NCI-H1436 (cell line): ENCODE results near the gene FBXW5.

ENCODE experiments used
- DNase-seq: peaks from one replicate; lab custom pipeline; 2025; lab: John Stamatoyannopoulos, UW

The FBXW5 gene

DNA sequence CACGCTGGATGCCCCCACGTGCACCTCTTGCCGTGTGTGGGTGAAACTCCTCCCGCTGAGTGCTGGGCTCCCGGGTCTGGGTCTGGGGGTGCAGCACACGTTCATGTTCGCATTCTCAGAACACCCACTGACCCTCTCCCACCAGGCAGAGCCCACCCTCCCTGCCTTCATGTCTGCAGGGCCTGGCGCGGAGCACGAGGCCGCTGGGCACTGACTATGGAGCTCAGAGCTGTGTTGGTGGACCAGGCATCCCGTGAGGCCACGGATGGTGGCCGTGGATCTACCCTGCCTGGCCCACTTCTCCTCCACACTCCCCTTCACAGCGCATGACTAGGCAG is 16.4 kb upstream of the FBXW5 start:
- no peak for DNase-seq

DNA sequence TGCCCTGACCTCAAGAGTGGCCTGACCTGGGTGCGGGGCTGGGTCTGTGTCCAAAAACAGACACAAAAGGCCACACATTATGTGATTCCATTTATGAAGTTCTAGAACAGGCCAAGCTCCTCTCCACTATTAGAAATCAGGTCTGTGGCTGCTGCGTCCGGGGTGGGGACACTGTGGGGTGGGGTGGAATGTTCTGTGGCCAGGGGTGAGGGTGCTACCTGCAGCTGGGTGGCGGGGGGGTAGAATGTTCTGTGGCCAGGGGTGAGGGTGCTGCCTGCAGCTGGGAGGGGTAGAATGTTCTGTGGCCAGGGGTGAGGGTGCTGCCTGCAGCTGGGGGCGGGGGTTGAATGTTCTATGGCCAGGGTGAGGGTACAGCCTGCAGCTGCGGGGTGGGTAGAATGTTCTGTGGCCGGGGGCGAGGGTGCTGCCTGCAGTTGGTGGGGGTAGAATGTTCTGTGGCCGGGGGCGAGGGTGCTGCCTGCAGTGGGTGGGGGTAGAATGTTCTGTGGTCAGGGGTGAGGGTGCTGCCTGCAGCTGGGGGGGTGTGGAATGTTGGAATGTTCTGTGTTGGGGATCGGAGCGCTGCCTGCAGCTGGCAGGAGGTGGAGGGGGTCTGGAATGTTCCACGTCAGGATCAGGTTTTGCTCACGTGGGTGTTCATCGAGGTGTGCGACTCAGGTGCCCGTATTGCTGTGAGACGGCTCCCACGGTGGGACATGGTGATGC is 15.8 kb upstream of the FBXW5 start:
- DNase-seq, result no peak

DNA sequence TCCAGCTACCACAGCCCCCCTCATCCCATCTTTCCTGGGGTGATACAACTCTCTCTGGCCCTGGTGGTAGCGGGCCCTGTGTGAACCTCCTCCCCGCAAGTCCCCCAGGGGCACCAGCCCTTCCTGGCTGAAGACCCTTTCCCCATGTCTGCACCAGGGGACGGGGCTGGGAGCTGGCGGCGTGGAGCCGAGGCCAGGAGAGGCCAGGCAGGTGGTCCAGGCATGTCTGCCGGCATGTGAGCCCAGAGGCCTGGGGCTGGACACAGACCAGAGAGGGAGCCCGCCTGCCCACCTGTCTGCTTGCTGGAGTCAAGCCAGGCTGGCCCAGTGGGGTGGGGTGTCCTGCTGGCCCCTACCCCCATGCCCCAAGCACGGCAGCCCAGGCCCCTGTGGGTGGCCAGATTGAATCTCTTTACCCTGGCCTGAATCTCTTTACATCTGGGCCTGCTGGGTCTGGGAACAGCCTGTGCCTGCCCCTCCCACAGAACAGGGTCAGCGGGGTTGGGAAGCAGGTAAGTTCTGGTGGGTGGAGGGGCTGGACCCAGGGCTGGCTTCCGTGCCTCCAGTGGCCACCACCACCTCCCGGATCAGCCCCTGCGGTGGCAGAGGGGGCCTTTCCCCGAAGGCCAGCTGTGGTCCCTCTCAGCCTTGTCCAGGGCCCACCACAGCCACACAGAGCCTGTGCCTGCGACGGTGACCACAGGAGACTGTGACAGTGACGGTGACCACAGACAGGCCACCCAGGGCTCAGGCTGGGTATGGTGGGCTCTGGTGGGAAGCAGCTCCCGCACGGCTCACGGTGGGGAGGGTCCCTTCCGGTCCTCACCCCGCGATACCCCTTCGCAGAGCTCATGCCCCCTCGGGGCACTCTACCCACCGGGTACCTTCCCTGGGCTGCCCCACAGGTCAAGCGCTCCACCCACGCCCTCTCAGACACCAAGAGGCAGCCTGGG is 14.6 kb upstream of the FBXW5 start:
- DNase-seq, result no peak

DNA sequence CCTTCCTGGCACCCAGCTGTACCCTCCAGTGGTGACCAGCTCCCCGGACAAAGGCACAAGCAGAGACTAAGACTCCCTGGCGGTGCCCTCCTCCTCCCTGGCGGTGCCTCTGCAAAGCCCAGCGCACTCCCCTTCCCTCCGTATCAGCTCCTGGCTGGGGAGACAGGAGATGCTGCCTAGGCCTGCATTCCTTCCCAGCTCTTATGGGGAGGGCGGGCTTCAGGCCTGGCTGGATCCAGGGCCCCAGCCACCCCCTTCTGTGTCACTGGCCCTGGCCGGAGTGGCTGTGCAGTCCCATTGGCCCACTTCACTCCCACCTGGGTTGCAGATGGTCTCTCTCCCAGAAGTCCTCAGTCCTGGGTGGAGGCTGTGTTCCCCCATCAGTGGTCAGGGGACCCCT is 13.9 kb upstream of the FBXW5 start:
- no peak for DNase-seq

DNA sequence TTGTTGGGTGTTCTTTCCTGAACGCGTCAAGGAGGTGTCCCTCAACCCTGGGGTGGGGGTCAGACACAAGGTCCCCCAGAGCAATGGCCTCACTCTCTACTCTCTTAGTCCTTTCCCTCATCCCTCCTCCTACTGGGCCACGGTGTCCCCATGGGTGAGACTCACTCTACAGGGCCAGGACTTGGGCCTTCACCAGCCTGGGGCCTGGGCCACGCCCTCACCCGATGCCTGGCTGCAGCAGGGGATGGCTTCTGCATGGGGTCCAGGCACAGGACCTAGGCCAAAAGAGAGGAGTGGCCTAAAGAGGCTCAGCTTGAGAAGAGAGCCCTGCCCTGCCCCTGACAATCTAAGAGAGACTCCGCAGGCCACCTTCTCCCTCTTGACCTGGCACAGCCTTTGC is 13.4 kb upstream of the FBXW5 start:
- no peak for DNase-seq

DNA sequence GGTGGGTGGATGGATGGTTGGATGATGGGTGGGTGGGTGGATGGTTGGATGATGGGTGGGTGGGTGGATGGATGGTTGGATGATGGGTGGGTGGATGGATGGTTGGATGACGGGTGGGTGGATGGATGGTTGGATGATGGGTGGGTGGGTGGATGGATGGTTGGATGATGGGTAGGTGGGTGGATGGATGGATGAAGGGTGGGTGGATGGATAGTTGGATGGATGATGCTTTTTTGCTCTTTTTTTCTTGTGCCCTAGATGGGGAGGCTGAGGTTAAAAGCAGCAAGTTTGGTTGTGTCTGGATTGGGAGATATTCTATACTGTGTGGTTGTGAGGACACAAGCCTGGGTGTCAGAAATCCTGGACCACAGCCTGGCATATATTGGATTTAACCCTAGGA is 12.9 kb upstream of the FBXW5 start:
- no peak for DNase-seq

DNA sequence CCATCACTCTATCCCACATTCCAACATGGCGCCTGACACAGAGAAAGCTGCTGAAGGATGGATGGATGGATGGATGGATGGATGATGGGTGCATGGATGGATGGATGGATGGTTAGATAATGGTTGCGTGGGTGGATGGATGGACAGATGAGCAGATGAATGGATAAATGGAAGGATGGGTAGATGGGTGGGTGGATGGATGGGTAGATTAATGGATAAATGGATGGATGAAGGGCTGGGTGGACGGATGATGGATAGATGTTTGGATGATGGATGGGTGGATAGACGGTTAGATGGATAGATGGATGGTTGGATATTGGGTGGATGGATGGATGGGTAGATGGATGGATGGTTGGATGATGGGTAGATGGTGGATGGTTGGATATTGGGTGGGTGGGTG is 12.1 kb upstream of the FBXW5 start:
- no peak for DNase-seq

DNA sequence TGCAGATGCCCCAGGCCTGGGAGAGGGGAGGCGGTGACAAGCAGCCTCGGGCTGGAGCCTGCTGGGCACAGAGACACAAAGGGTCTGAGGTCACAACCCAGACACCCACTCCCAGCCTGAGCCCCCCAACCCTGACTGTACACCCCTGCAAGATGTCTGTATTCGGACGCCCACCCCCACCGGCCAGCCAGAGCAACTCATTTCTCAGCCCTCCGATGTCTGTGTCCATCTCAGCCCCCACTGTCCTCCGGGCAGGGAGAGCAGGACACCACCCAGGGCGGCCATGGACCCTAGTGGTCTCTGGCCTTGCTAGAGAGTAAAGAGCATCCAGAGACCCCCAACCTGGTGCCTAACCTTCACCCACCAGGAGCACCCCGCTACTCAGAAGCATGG is 11.4 kb upstream of the FBXW5 start:
- no peak for DNase-seq

DNA sequence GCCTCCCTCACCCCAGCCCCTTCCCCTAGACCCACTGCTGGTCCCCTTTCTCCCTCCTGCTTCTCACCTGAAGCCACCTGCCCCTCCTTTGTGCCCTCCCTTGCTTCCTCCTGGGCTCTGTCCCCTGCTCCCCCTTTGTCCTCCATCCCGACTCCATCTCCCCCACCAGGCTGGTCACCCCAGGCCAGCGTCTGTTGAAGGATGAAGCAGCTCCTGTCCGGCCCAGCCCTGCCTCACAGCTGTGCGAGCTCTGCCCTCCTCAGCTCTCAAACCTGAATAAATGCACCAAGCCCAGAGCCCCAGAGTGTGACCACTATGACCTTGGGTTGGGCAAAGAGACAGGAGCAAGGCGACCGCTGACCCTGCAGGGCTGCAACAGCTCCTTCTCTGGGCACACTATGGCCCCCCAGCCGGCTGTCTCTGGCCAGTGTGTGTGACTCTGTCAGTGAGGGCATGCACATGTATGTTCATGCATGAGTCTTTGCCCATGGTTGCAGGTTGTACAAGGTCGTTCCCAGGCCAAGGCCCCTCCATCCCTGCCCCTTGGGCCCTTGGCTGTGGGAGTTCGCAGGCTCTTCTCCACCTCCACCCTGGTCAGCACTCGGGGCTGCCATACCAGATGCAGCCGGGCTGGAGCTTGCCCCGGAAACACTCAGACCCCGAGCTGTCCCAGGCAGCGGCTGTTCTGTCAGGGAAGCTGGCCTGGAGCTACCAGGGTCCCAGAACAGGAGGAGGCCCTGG is 10.8 kb upstream of the FBXW5 start:
- DNase-seq, result no peak

DNA sequence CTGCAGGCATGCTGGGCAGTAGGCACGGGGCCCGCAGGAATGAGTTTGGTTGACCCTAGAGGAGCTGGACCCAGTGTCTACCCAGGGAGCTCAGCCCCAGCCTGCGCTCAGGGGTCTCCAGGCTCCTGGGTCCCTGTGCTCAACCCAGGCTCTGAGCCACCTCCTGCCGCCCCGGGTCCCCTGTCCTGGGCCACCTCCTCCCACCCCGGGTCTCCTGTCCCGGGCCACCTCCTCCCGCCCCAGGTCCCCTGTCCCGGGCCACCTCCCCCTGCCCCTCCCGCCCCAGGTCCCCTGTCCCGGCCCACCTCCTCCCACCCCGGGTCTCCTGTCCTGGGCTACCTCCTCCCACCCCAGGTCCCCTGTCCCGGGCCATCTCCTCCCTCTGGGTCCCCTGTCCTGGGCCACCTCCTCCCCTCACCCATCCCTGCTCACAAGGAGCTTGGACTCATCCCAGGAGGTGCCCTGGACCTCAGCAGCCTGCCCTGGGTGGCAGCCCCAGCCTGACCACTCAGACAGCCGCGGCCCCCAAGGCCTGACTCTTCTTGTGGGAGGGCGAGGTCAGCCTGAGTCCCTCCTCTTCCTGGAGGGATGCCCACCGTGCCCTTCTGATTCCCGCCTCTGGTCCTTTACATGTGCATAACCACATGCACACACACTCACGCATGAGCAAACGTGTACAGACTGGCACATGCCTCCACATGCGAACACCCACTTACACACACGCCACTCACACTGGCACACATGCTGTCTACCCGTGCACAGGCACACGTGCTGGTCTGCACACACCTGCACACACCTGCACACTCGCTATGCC is 9.9 kb upstream of the FBXW5 start:
- no peak for DNase-seq

DNA sequence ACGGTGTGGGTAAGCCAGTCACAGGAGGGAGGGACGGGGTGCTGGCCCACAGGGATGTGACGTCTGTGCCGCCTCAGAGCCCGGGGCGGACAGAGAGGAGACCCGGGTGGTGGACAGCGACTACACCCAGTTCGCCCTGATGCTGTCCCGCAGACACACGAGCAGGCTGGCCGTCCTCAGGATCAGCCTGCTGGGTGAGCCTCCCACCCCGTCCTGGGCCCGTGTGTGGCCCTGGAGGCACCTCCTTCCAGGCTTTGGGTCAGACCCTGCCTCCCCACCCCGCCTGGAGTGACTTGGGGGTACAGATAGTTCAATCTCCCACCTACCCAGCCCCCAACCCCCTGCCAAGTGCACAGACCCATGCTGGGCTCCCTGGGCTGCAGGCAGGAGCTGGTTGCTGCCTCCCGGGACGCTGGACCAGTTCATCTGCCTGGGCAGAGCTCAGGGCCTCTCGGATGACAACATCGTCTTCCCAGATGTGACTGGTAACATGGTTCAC is 9.3 kb upstream of the FBXW5 start:
- no peak for DNase-seq

DNA sequence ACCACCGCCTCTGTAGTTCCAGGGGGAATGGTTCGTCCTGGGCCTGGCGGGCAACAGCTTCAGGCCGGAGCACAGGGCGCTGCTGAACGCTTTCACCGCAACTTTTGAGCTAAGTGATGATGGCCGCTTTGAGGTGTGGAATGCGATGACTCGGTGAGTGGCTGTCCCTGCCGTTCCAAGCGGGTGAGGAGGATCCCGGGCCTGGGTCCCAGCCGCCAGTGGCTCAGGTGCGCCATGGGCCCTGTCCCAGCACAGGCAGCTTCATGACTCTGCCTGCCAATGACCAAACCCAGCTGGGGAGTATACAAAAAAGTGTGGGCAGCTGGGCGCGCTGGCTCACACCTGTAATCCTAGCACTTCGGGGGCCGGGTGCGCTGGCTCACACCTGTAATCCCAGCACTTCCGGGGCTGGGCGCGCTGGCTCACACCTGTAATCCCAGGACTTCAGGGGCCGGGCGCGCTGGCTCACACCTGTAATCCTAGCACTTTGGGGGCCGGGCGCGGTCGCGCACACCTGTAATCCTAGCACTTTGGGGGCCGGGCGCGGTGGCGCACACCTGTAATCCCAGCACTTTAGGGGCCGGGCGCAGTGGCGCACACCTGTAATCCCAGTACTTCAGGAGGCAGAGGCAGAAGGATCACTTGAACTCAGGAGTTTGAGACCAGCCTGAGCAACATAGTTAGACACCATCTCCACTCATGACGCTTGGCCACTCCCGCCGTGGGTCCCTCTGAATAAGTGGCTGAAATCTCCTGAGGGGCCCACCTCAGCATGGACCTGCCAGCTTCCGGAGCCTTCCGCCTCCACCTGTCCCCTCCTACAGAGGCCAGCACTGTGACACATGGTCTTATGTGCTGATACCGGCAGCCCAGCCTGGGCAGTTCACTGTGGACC is 8.6 kb upstream of the FBXW5 start:
- no peak for DNase-seq

DNA sequence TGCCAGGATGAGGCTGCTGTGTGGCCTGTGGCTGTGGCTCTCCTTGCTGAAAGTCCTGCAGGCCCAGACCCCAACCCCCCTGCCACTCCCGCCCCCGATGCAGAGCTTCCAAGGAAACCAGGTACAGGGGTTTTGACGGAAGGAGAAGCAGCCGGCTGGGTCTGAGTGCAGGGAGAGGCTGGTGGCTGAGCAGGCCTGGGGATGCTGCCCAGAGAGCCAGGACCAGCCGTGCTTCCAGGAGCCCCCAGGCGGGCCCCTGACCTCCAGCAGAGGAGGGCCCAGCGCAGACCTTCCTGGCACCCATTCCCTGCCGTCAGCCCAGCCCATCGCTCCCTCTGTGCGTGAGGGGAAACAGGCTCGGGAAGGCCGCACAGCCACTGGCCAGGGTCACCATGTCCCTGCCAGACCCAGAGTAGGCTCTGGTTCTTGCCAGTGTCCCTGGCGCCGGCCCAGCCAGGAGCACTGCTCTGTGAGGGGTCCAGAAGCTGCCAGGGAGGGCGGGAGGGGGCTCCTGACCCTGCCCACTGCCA is 7.8 kb upstream of the FBXW5 start:
- no peak for DNase-seq

DNA sequence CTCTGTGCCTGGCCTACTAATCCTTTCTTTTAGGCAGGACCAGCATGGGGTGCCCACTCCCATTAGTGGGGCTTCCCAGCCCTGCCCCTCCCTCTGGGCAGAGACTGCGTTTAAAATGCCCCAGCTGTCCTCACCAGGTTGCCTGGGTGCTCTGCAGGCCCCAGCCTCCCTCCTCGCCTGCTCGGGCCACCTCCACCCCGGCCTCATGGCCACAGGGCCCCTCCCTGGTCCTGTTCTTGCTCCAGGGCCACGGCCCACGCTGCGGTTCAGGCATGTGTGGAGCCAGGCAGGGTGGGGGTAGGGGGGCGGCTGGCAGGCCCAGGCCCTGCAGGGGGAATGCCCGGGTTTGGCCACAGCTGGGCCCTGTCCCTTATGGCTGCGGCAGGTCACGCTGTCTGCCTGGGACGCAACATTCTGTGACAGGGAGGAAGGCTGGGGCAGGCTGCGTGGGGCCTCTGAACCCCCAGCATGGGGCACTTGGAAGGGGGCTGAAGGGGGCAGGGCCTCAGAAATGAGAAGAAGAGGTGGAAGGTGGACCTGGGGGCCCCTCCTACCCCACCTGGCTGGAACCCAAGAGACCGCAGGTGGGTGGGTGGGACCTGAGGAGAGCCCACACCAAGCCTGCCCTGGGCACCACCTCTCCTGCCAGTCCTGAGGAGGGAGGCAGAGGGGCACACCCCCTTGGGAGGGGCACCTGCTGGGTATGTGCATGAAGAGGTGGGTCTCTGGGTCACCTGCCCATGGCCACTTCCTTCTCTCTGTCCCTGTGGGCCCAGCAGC is 7.2 kb upstream of the FBXW5 start, which contains the start of gene LCN12:
Gene LCN12, plus strand, starts transcription at position 733 of the 780 bp plus-strand sequence. CDS start 55 bp downstream, outside the sequence.
- DNase-seq, result no peak

DNA sequence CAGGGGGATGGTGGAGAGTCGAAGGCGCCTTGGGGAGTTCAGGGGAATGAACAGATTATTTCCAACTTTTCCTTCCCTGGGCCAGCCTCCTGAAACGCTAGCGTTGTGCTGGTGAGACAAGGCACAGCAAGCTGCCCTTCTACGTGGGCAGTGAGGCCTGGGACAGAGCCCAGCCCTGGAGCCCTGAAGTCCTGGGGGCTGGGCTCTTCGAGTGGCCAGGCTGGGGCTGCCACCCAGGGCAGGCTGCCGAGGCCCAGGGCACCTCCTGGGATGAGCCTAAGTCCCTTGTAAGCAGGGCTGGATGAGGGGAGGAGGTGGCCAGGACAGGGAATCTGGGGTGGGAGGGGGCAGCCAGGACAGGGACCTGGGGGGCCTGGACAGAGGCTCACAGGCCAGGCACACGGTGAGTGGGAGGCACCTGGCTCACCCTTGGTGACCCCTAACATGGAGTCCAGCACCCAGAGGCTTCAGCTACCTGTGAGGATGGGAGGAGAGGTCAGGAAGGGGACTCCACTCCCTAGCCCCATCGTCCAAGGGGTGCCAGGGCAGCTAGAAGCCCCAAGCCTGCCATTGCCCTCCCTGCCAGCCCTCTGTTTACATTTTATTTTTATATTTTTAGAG is 6.2 kb upstream of the FBXW5 start:
- DNase-seq, result no peak

DNA sequence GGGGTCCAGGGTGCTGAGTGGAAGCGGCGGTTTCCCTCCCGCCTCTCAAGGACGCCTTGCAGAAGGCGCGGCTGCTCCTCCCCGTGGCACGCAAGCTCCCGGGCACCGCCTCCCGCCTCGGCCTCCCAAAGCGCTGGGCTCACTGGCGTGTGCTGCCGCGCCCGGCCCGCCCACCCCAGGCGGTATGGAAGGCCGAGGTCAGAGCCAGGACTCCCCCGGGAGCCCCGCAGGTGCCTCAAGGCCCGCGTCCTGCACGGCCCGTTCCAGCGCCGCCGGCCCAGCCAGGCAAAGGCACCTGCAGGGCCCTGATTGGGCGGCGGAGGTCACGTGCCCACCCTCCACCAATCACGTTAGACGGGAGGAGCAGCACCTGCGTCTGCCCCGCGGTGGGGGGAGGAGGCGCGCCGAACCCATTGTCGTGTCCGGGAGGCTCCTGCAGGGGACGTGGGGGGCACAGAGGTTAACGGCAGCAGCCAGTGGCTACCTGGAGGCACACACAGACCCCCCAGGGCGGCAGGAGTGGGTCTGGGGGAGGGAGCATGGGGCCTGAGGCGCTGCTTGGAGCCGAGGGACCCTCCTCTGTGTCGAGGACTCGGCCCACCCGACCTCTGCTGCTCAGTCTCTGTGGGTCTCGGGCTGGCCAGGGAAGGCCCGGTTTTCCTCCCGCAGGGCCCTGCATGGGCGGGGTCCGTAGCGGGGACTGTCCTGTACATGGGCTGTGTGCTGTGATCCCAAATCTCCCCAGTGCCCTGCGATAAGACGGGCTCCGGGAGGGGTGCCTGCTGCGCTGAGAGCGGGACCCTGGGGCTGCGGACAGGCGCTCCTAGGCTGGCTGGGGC is 5.5 kb upstream of the FBXW5 start:
- DNase-seq, result peak; percentile 94

DNA sequence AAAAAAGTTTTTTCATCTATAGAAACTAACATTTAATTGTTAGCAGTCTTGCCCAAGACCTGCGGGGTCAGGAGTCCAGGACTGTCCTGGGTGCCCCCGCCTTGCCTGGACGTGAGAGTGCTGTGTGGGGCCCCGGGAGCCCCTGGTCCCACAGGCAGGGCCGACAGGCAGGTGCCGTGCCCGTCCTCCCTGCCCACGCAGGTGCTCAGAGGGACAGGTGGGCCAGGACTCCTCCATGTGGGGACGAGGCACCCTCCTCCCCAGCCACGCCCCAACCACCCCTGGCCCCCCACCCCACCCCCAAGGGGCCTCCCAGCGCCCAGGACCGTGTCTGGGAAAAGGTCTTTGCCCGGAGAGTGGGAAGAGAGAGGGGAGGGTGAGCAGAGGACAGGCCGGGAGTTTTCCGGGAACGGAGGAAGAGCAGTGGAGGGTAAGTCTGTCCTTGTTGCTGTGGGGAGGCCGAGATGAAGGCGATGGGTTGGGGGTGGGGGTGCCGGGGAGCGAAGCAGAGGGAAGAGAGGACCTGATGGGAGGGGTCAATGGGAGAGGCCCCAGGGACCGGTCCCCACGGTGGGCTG is 4.8 kb upstream of the FBXW5 start:
- no peak for DNase-seq
